Measurements from ENCODE around the gene PDE4D. TPM values are rescaled to one million over a fixed set of nuclear protein-coding genes. Genes with fewer than 3 reads are reported as not detected.

PDE4D gene
- total RNA-seq, 1 experiment from 2014 or later: 6.5 TPM

DNA sequence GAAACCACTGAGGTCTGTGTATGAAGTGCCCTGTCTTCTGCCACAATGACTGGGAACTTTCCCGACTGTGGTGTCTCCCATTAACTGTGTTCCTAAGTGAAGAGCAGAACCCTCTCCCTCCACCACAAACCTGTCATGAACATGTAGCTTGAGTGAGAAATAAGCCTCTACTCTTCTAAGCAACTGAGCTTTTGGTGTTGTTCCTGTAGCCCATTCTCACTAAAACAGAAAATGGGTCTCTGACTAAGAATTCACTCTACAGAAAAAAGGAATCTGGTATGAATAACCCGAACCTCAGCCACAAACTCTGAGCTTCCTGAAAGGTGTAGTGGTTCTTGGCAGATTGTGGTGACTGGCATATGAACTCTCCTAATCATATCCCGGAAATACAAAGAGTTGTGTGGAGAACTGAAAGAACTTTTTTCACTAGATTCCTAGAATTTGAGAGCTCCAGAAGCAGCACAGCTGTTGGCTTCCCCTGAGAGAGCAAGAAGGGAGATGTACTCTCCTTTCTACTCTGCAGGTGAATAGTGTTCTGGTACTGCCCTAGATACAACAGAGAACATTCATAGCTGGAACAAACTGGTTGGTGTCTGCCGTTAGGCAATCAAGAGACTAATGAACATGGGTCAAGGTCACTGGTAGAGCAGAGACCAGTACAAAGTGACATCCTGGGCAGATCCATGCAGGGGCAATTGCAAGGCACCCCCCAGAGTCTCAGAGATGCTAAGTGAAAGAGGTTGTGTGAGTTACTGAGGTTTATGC is 283.8 kb downstream of the PDE4D start:
- Histone ChIP-seq H3K4me1 (ENCODE audit: insufficient read depth, low read length, poor library complexity, severe bottlenecking) (no peaks in the 10 kb centered on the region), H3K27ac (ENCODE audit: low read depth, low read length, poor library complexity, severe bottlenecking) (no peak overlapping the region), H3K4me3 (ENCODE audit: low read depth, low read length, poor library complexity, severe bottlenecking) (no peak overlapping the region), H3K9me3 (ENCODE audit: low read depth, low read length, poor library complexity, severe bottlenecking) (no peaks in the 10 kb centered on the region), H3K27me3 (replicated peaks; ENCODE audit: insufficient read depth, low read depth, low read length, poor library complexity) (no peaks in the 10 kb centered on the region), H3K36me3 (ENCODE audit: insufficient read depth, low read length, poor library complexity, severe bottlenecking) (no peaks in the 10 kb centered on the region)
- TF ChIP-seq, protein P1, sequence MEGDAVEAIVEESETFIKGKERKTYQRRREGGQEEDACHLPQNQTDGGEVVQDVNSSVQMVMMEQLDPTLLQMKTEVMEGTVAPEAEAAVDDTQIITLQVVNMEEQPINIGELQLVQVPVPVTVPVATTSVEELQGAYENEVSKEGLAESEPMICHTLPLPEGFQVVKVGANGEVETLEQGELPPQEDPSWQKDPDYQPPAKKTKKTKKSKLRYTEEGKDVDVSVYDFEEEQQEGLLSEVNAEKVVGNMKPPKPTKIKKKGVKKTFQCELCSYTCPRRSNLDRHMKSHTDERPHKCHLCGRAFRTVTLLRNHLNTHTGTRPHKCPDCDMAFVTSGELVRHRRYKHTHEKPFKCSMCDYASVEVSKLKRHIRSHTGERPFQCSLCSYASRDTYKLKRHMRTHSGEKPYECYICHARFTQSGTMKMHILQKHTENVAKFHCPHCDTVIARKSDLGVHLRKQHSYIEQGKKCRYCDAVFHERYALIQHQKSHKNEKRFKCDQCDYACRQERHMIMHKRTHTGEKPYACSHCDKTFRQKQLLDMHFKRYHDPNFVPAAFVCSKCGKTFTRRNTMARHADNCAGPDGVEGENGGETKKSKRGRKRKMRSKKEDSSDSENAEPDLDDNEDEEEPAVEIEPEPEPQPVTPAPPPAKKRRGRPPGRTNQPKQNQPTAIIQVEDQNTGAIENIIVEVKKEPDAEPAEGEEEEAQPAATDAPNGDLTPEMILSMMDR (conservative IDR thresholded peaks at IDR 0.05; ENCODE audit: low read depth, low read length): no peak
- TF ChIP-seq EZH2 (IDR thresholded peaks at IDR 0.05; ENCODE audit: borderline replicate concordance, low read depth, low read length, poor library complexity, severe bottlenecking): no peak
- POLR2A ChIA-PET (ENCODE audit: low non-redundant PET): interaction anchor here (0.7 kb wide), 1 partner anchor 117 kb away, joined by 3 read pairs; no protein-coding TSS in a partner anchor
- no peak for DNase-seq (ENCODE audit: low spot score)
- intact Hi-C loops (cut with micrococcal nuclease; ENCODE audit: unreplicated experiment): no loop called here
- BruUV-seq (replicated peaks): no TSS peak
- CTCF ChIA-PET: no interaction called here

DNA sequence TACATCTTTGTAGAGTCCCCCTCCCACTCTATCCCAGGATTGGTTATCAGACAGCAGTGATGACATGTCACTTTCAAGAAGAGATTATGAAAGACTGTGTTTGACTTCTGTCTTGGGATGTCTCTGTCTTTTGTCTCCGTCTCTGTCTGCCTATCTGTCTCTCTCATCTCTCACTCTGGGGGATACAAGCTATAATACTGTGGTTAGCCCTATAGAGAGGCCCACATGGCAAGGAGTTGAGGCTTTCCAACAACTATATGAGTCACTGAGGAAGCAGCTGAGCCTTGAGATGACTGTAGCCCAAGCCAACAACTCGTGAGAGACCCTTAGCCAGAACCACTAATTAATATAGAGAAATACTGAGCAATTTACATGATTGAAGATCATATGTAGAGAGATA is 284.8 kb downstream of the PDE4D start:
- no peak overlapping the region for H3K4me3 ChIP-seq (ENCODE audit: low read depth, low read length, poor library complexity, severe bottlenecking)
- intact Hi-C loops (cut with micrococcal nuclease; ENCODE audit: unreplicated experiment): no loop called here
- no peaks in the 10 kb centered on the region for H3K27me3 ChIP-seq (replicated peaks; ENCODE audit: insufficient read depth, low read depth, low read length, poor library complexity)
- ChIA-PET POLR2A (ENCODE audit: low non-redundant PET) (no interaction called here), CTCF (no interaction called here)
- H3K36me3 ChIP-seq (ENCODE audit: insufficient read depth, low read length, poor library complexity, severe bottlenecking): no peaks in the 10 kb centered on the region
- no TSS peak for BruUV-seq (replicated peaks)
- DNase-seq (ENCODE audit: low spot score): no peak
- no peak overlapping the region for H3K27ac ChIP-seq (ENCODE audit: low read depth, low read length, poor library complexity, severe bottlenecking)
- TF ChIP-seq, protein P1 (conservative IDR thresholded peaks at IDR 0.05; ENCODE audit: low read depth, low read length): no peak
- no peak for TF ChIP-seq EZH2 (IDR thresholded peaks at IDR 0.05; ENCODE audit: borderline replicate concordance, low read depth, low read length, poor library complexity, severe bottlenecking)
- no peaks in the 10 kb centered on the region for H3K9me3 ChIP-seq (ENCODE audit: low read depth, low read length, poor library complexity, severe bottlenecking)
- H3K4me1 ChIP-seq (ENCODE audit: insufficient read depth, low read length, poor library complexity, severe bottlenecking): no peaks in the 10 kb centered on the region

DNA sequence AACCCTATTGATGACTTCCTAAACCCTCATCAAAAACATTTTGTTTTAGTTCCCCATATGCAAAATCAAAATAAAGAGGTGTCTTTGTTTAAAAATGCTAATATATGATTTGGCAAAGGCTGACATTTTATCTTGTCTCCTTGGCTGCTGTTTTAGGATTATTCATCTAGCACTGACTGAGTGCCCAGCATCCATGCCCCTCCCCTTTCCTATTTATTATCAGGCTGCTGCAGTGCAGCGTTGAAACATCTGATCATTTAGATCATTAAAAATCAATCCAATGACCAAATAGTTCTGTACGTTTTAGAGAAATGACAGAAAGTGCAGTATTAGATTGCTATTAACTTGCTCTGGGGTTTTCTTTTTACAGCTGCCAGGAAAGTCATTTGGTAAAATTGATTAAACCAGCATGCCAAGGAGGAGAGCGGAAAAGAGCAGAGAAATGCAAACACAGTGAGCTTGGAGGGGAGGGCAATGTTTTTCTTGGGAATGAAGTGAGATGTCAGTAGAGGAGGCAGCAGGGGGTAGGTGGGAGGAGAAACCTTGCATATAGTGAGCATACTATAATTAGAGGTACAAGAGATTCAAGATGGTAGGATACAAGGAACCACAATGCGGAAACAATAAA is 286.3 kb downstream of the PDE4D start:
- no peak overlapping the region for H3K4me3 ChIP-seq (ENCODE audit: low read depth, low read length, poor library complexity, severe bottlenecking)
- H3K27ac ChIP-seq (ENCODE audit: low read depth, low read length, poor library complexity, severe bottlenecking): no peak overlapping the region
- DNase-seq (ENCODE audit: low spot score): no peak
- no peaks in the 10 kb centered on the region for H3K9me3 ChIP-seq (ENCODE audit: low read depth, low read length, poor library complexity, severe bottlenecking)
- ChIA-PET CTCF (no interaction called here), POLR2A (ENCODE audit: low non-redundant PET) (no interaction called here)
- BruUV-seq (replicated peaks): no TSS peak
- H3K36me3 ChIP-seq (ENCODE audit: insufficient read depth, low read length, poor library complexity, severe bottlenecking): no peaks in the 10 kb centered on the region
- H3K4me1 ChIP-seq (ENCODE audit: insufficient read depth, low read length, poor library complexity, severe bottlenecking): no peaks in the 10 kb centered on the region
- H3K27me3 ChIP-seq (replicated peaks; ENCODE audit: insufficient read depth, low read depth, low read length, poor library complexity): no peaks in the 10 kb centered on the region
- intact Hi-C loops (cut with micrococcal nuclease; ENCODE audit: unreplicated experiment): no loop called here
- no peak for TF ChIP-seq EZH2 (IDR thresholded peaks at IDR 0.05; ENCODE audit: borderline replicate concordance, low read depth, low read length, poor library complexity, severe bottlenecking)
- TF ChIP-seq, protein P1 (conservative IDR thresholded peaks at IDR 0.05; ENCODE audit: low read depth, low read length): no peak
